ENCODE results near the gene ARL5C. TPM values are rescaled to one million over a fixed set of nuclear protein-coding genes. Genes with fewer than 3 reads are reported as not detected.
A peak's percentile ranks its signal among the peaks of the same experiment; 100 is the strongest.

ARL5C gene
- total RNA-seq, 1 experiment from 2014 or later = not detected

- H3K4me3 ChIP-seq (ENCODE audit: low read depth, low read length) = peak overlapping the region; percentile 87
- Mint-ChIP-seq H3K9me3 (ENCODE audit: unreplicated experiment) (no peaks in the 10 kb centered on the region), H3K27ac (ENCODE audit: unreplicated experiment) (peak overlapping the region; percentile 99), H3K4me3 (ENCODE audit: unreplicated experiment) (peak overlapping the region; percentile 87), H3K4me1 (ENCODE audit: low read depth, unreplicated experiment) (peaks cover 6% of the 10 kb centered on the region), H3K36me3 (ENCODE audit: insufficient read depth, unreplicated experiment) (peaks cover 53% of the 10 kb centered on the region), H3K27me3 (ENCODE audit: insufficient read depth, unreplicated experiment) (no peaks in the 10 kb centered on the region)
- intact Hi-C loops (cut with micrococcal nuclease; ENCODE audit: unreplicated experiment) = no loop called here
- BruUV-seq (replicated peaks) = no TSS peak
- H3K36me3 ChIP-seq (ENCODE audit: control insufficient read depth, insufficient read depth, low read length) = peaks cover 12% of the 10 kb centered on the region
- peak; percentile 87 to 94 for DNase-seq
- H3K27me3 ChIP-seq (replicated peaks; ENCODE audit: control insufficient read depth, insufficient read depth, low read length) = no peaks in the 10 kb centered on the region
- no peak for TF ChIP-seq CTCF (IDR thresholded peaks at IDR 0.05; ENCODE audit: insufficient read depth in 1 of 2, low read depth in 1 of 2, low read length in 1 of 2, severe bottlenecking in 1 of 2, unreplicated experiment in 1 of 2)
- POLR2A ChIA-PET = interaction anchor here (0.5 to 1.5 kb wide), 12 partner anchors 31 to 346 kb away, joined by 3 to 23 read pairs (median 6); partner anchors contain the start of genes CDK12, FBXO47, MED1 and RPL23
- CTCF ChIA-PET = interaction anchor here (0.6 to 1.5 kb wide), 11 partner anchors 9 to 348 kb away, joined by 3 to 15 read pairs (median 8); partner anchors contain the start of gene LASP1
- peaks cover 15% of the 10 kb centered on the region for H3K4me1 ChIP-seq
- H3K9me3 ChIP-seq = no peaks in the 10 kb centered on the region
Measured at GRCh38 chr17:39199820-39200069, 33.8 kb upstream of the ARL5C start.

DNA sequence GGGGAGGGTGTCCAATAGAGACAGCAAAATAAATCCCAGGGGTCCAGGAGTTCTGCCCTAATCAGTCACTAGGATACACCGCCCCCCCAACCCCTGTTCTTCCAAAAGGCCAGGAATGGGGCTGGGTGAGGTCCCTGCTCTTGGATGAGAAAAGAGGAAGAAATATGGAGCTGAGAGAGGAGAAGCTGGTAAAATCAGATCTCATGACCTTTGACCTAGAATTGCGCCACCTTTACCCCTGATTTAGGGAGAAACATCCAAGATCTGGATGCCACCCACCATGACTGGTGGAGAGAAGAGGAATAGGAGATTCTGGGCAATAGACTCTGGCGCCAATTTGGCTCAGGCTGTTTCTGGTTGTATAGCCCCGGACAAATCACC lies 32.2 kb upstream of the ARL5C start:
- no TSS peak for BruUV-seq (replicated peaks)
- peaks cover 37% of the 10 kb centered on the region for H3K36me3 Mint-ChIP-seq (ENCODE audit: insufficient read depth, unreplicated experiment)
- H3K27ac Mint-ChIP-seq (ENCODE audit: unreplicated experiment) = no peak overlapping the region
- Histone ChIP-seq H3K4me3 (ENCODE audit: low read depth, low read length) (peak overlapping the region; percentile 79), H3K9me3 (no peaks in the 10 kb centered on the region), H3K36me3 (ENCODE audit: control insufficient read depth, insufficient read depth, low read length) (peaks cover 10% of the 10 kb centered on the region), H3K27me3 (replicated peaks; ENCODE audit: control insufficient read depth, insufficient read depth, low read length) (no peaks in the 10 kb centered on the region), H3K4me1 (peaks cover 15% of the 10 kb centered on the region)
- POLR2A ChIA-PET = no interaction called here
- intact Hi-C loops (cut with micrococcal nuclease; ENCODE audit: unreplicated experiment) = no loop called here
- H3K9me3 Mint-ChIP-seq (ENCODE audit: unreplicated experiment) = no peaks in the 10 kb centered on the region
- peaks cover 6% of the 10 kb centered on the region for H3K4me1 Mint-ChIP-seq (ENCODE audit: low read depth, unreplicated experiment)
- no peaks in the 10 kb centered on the region for H3K27me3 Mint-ChIP-seq (ENCODE audit: insufficient read depth, unreplicated experiment)
- no peak for DNase-seq
- CTCF ChIA-PET = interaction anchor here (0.9 to 1.1 kb wide), 2 partner anchors 18 to 215 kb away, joined by 3 read pairs; no protein-coding TSS in a partner anchor
- no peak for TF ChIP-seq CTCF (IDR thresholded peaks at IDR 0.05; ENCODE audit: insufficient read depth in 1 of 2, low read depth in 1 of 2, low read length in 1 of 2, severe bottlenecking in 1 of 2, unreplicated experiment in 1 of 2)
- peak overlapping the region; percentile 87 for H3K4me3 Mint-ChIP-seq (ENCODE audit: unreplicated experiment)

- no peak within 1 kb of the TSS for H3K27ac Mint-ChIP-seq (ENCODE audit: unreplicated experiment)
- H3K27me3 ChIP-seq (replicated peaks; ENCODE audit: control insufficient read depth, insufficient read depth, low read length) = no peaks in the 10 kb centered on the region
- H3K4me1 ChIP-seq = peaks cover 15% of the 10 kb centered on the region
- intact Hi-C loops (cut with micrococcal nuclease; ENCODE audit: unreplicated experiment) = no loop called here
- no peaks in the 10 kb centered on the region for H3K27me3 Mint-ChIP-seq (ENCODE audit: insufficient read depth, unreplicated experiment)
- peaks cover 6% of the 10 kb centered on the region for H3K4me1 Mint-ChIP-seq (ENCODE audit: low read depth, unreplicated experiment)
- POLR2A ChIA-PET = interaction anchor here (0.5 kb wide), 1 partner anchor 8 kb away, joined by 3 read pairs; no protein-coding TSS in a partner anchor
- CTCF ChIA-PET = interaction anchor here (0.6 to 1.1 kb wide), 4 partner anchors 18 to 222 kb away, joined by 3 to 5 read pairs (median 4); no protein-coding TSS in a partner anchor
- peak; percentile 81 to 86 for DNase-seq
- no peaks in the 10 kb centered on the region for H3K9me3 Mint-ChIP-seq (ENCODE audit: unreplicated experiment)
- H3K4me3 ChIP-seq (ENCODE audit: low read depth, low read length) = peak within 1 kb of the TSS; percentile 79
- BruUV-seq (replicated peaks) = no TSS peak
- H3K9me3 ChIP-seq = no peaks in the 10 kb centered on the region
- peaks cover 9% of the 10 kb centered on the region for H3K36me3 ChIP-seq (ENCODE audit: control insufficient read depth, insufficient read depth, low read length)
- peaks cover 31% of the 10 kb centered on the region for H3K36me3 Mint-ChIP-seq (ENCODE audit: insufficient read depth, unreplicated experiment)
- no peak for TF ChIP-seq CTCF (IDR thresholded peaks at IDR 0.05; ENCODE audit: insufficient read depth in 1 of 2, low read depth in 1 of 2, low read length in 1 of 2, severe bottlenecking in 1 of 2, unreplicated experiment in 1 of 2)
- H3K4me3 Mint-ChIP-seq (ENCODE audit: unreplicated experiment) = peak within 1 kb of the TSS; percentile 87
Measured at GRCh38 chr17:39197380-39198185, 31.6 kb upstream of the ARL5C start, which contains the start of gene CACNB1. TSS of gene CACNB1 (minus strand) at chr17:39197669. CDS start at chr17:39197495, 174 bp downstream.

Data from Caco-2 (cell line).